Measurements from ENCODE around the gene SLC24A3. TPM values are rescaled to one million over a fixed set of nuclear protein-coding genes. Genes with fewer than 3 reads are reported as not detected.

The SLC24A3 gene
- total RNA-seq, 1 donor from 2014 or later: 0.21 TPM

DNA sequence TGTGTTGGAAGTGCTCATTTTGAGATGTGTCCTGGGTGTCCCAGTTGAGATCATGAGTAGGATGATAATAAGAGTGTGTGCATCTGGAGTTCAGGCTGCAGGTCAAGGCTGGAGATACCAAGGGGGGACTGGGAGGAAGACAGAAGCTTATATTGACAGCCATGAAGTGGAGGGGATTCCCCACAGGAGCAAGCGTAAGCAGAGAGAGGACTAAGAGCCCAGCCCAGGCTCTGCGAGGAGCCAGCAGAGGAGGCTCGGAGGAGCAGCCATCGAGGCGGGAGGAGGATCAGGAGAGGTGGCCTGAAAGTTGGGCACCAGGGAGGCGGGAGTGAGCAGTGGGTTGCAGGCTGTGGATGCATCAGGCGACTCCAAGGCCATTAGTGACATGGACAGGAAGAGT, 116.2 kb downstream of the SLC24A3 start:
- H3K79me2 ChIP-seq (ENCODE audit: low read depth): no peaks in the 10 kb centered on the region
- TF ChIP-seq EZH2 (IDR thresholded peaks at IDR 0.05) (no peak), EZH2phosphoT487 (IDR thresholded peaks at IDR 0.05) (no peak)
- TF ChIP-seq, protein P1, sequence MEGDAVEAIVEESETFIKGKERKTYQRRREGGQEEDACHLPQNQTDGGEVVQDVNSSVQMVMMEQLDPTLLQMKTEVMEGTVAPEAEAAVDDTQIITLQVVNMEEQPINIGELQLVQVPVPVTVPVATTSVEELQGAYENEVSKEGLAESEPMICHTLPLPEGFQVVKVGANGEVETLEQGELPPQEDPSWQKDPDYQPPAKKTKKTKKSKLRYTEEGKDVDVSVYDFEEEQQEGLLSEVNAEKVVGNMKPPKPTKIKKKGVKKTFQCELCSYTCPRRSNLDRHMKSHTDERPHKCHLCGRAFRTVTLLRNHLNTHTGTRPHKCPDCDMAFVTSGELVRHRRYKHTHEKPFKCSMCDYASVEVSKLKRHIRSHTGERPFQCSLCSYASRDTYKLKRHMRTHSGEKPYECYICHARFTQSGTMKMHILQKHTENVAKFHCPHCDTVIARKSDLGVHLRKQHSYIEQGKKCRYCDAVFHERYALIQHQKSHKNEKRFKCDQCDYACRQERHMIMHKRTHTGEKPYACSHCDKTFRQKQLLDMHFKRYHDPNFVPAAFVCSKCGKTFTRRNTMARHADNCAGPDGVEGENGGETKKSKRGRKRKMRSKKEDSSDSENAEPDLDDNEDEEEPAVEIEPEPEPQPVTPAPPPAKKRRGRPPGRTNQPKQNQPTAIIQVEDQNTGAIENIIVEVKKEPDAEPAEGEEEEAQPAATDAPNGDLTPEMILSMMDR (IDR thresholded peaks at IDR 0.05): no peak
- no peak for DNase-seq (ENCODE audit: low spot score)
- H2AFZ ChIP-seq (replicated peaks): no peak overlapping the region
- H3K4me2 ChIP-seq: no peak overlapping the region
- H3K4me1 ChIP-seq: no peaks in the 10 kb centered on the region
- no peaks in the 10 kb centered on the region for H3K36me3 Mint-ChIP-seq
- H3K9ac ChIP-seq: no peak overlapping the region
- H3K4me3 Mint-ChIP-seq: no peak overlapping the region
- H4K20me1 ChIP-seq (ENCODE audit: low read depth): no peaks in the 10 kb centered on the region
- no peak overlapping the region for H3K27ac ChIP-seq
- H3F3A ChIP-seq (ENCODE audit: low read depth): no peaks in the 10 kb centered on the region
- no peaks in the 10 kb centered on the region for H3K27me3 Mint-ChIP-seq (ENCODE audit: insufficient read depth, low read depth)
- H3K36me3 ChIP-seq: no peaks in the 10 kb centered on the region
- H3K9me3 Mint-ChIP-seq: no peaks in the 10 kb centered on the region
- H3K27me3 ChIP-seq: no peaks in the 10 kb centered on the region
- H3K4me1 Mint-ChIP-seq: no peaks in the 10 kb centered on the region
- H3K4me3 ChIP-seq: no peak overlapping the region
- H3K9me3 ChIP-seq (ENCODE audit: low read depth): no peaks in the 10 kb centered on the region
- H3K27ac Mint-ChIP-seq: no peak overlapping the region

DNA sequence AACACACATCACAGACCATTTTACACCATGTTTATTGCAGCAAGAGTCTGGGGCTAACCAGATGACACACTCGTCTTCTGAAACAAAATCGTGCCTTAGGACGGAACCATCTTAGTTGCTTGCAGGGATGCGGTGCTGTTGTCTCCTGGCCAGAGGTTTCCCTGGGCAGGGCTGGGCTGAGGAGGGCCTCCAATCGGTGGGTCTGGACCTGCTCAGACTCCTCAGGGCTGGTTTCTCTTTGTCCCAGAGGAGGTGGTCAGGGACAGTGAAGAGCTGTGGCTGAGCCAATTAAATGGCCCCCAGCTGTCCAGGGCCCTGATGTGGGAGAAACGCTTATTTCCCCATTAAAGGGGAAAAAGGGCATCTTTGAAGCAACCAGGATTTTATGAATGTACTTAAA, 117.6 kb downstream of the SLC24A3 start:
- no peaks in the 10 kb centered on the region for H3K4me1 Mint-ChIP-seq
- no peaks in the 10 kb centered on the region for H3K9me3 Mint-ChIP-seq
- no peak overlapping the region for H3K4me3 ChIP-seq

DNA sequence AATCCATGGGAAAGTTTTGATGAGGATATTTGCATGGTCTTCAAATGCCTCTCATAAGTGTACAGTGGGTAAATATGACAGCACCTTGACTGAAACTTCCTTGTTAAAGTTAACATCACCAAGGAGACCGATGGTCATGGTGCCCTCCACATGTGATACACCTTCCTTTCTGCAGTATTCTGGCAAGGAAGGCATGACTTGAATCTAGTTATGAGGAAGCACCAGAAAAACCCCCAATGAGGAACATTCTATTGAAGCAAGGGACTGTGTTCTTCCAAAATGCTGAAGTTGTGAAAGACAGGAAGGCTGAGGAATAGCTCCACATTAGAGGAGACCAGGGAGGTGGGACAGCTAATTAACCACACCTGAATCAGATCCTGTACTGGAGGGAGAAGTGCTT, 118.3 kb downstream of the SLC24A3 start:
- H3K27ac Mint-ChIP-seq: no peak overlapping the region
- Histone ChIP-seq H3K27me3 (no peaks in the 10 kb centered on the region), H3K4me3 (no peak overlapping the region), H3K36me3 (no peaks in the 10 kb centered on the region), H2AFZ (replicated peaks) (no peak overlapping the region), H3F3A (ENCODE audit: low read depth) (no peaks in the 10 kb centered on the region), H4K20me1 (ENCODE audit: low read depth) (no peaks in the 10 kb centered on the region), H3K4me2 (no peak overlapping the region), H3K4me1 (no peaks in the 10 kb centered on the region), H3K27ac (no peak overlapping the region), H3K79me2 (ENCODE audit: low read depth) (no peaks in the 10 kb centered on the region), H3K9me3 (ENCODE audit: low read depth) (no peaks in the 10 kb centered on the region), H3K9ac (no peak overlapping the region)
- H3K4me1 Mint-ChIP-seq: no peaks in the 10 kb centered on the region
- H3K4me3 Mint-ChIP-seq: no peak overlapping the region
- H3K27me3 Mint-ChIP-seq (ENCODE audit: insufficient read depth, low read depth): no peaks in the 10 kb centered on the region
- no peaks in the 10 kb centered on the region for H3K36me3 Mint-ChIP-seq
- TF ChIP-seq, protein P1 (IDR thresholded peaks at IDR 0.05): no peak
- TF ChIP-seq EZH2phosphoT487 (IDR thresholded peaks at IDR 0.05) (no peak), EZH2 (IDR thresholded peaks at IDR 0.05) (no peak)
- no peak for DNase-seq (ENCODE audit: low spot score)
- H3K9me3 Mint-ChIP-seq: no peaks in the 10 kb centered on the region

More for the DNA sequence above, 117.6 kb downstream of the SLC24A3 start:
- TF ChIP-seq EZH2phosphoT487 (IDR thresholded peaks at IDR 0.05): no peak
- TF ChIP-seq, protein P1 (IDR thresholded peaks at IDR 0.05): no peak
- no peak for TF ChIP-seq EZH2 (IDR thresholded peaks at IDR 0.05)
- Histone ChIP-seq H3K36me3 (no peaks in the 10 kb centered on the region), H2AFZ (replicated peaks) (no peak overlapping the region), H3F3A (ENCODE audit: low read depth) (no peaks in the 10 kb centered on the region), H3K9me3 (ENCODE audit: low read depth) (no peaks in the 10 kb centered on the region), H3K4me1 (no peaks in the 10 kb centered on the region), H3K79me2 (ENCODE audit: low read depth) (no peaks in the 10 kb centered on the region), H3K9ac (no peak overlapping the region), H3K27me3 (no peaks in the 10 kb centered on the region), H3K27ac (no peak overlapping the region), H3K4me2 (no peak overlapping the region), H4K20me1 (ENCODE audit: low read depth) (no peaks in the 10 kb centered on the region)
- no peak for DNase-seq (ENCODE audit: low spot score)
- Mint-ChIP-seq H3K27ac (no peak overlapping the region), H3K27me3 (ENCODE audit: insufficient read depth, low read depth) (no peaks in the 10 kb centered on the region), H3K4me3 (no peak overlapping the region), H3K36me3 (no peaks in the 10 kb centered on the region)
